Anterior cingulate cortex (tissue), 58 donors: Measurements from ENCODE around the gene EXOC6B.

Experiments used
- DNase-seq, 58 donors: peaks; one replicate each; lab custom pipeline; 2025; lab: John Stamatoyannopoulos, UW

EXOC6B gene

GRCh38 chr2:72255540-72255939 is 570.3 kb downstream of the EXOC6B start:
- no peak for DNase-seq

- no peak for DNase-seq
Observed at GRCh38 chr2:72254831-72255451, 570.9 kb downstream of the EXOC6B start.

- DNase-seq: no peak
Observed at GRCh38 chr2:72238311-72238710, 587.5 kb downstream of the EXOC6B start.

GRCh38 chr2:72237549-72237948 is 588.3 kb downstream of the EXOC6B start:
- DNase-seq: no peak

GRCh38 chr2:72236445-72237067 is 589.3 kb downstream of the EXOC6B start:
- DNase-seq: no peak

GRCh38 chr2:72235497-72236415 is 590.1 kb downstream of the EXOC6B start:
- no peak for DNase-seq

- no peak for DNase-seq
Observed at GRCh38 chr2:72233211-72233610, 592.6 kb downstream of the EXOC6B start.

- DNase-seq: no peak
Observed at GRCh38 chr2:72222829-72223564, 602.8 kb downstream of the EXOC6B start.

GRCh38 chr2:72220170-72220569 is 605.7 kb downstream of the EXOC6B start:
- no peak for DNase-seq

DNA sequence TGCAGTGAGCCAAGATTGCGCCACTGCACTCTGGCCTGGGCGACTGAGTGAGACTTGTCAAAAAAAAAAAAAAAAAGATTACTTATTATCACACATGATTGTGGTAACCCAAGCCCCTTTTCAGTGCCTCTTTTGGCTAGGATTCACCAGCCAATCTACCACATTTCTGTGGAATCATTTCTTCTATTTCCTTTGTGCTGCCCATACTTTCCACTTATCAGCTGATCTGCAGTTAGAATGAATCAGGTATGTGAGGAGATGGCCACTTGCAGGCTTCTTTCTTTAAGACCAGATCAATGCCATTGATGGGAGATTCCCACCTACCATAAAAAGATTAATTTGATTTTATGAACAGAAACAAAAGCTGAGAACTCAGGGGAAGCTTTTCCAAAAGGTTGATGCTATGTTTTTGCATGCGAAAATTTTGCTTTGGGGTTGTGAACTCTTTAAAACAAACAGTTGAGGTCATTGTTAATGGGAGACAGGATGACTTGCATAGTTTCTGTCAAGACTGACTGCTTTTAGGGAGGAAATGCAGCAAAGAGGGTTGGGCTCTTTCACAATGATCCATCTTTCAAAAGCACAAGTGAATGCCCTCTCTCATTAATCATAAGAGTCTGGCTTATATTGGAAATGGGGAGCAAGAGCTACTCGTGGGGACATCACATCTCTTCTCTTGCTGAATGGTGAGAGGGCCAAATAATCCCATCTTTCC is 611.2 kb downstream of the EXOC6B start:
- no peak for DNase-seq

DNA sequence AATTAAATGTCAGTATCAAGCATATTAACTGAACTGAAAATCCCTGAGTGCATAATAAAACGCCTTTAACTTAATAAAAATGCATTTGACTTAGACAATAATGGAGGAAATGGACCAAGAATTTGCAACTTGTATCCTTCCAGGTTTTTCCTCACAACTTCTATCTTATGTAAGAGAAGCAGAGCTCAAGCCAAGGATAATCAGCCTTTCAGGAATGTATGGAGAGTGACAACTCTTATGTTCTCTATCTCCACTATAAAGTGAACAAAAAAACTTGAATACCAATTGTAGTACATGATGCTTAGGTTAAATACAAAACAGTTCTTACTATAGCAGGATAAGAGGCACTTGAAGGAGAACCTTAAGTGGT is 613.4 kb downstream of the EXOC6B start:
- no peak for DNase-seq

- no peak for DNase-seq
Observed at GRCh38 chr2:72211777-72212485, 613.9 kb downstream of the EXOC6B start.

DNA sequence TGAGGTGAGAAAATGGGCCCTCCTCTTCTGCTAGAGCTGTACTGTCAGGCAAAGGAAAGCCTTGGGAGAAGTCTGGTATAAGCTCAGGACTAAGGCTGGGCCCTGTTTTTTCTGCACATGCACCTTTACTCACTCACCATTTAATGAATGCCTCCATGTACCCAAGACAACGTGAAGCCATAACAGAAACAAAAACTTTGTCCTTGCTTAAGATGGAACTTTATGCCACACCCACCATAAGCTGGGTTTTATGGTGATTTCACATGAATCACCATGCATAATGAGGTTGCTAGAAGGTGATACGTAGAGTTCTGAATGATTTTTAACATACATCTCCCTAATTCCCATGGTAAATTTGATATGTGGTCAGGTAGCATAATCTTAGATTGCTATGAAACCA is 614.5 kb downstream of the EXOC6B start:
- DNase-seq: no peak

DNA sequence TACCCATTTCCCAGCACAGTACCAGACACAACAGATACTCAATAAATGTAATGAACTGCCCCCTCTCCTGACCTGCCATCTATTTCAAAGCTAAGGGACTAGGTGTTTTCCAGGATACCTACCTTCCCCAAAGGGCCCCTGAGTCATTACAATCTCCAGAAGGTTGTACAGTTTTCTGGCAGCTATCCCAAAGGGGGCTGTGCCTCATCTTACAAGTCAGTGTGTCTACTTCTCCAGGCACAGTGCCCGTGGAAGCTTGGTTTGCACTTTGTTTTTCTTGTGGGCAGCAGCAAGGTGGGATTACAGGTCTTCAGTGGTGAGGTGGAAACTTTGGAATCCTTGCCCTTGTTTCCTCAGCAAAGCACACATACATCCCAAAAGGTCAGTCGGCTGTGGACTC is 615.4 kb downstream of the EXOC6B start:
- no peak for DNase-seq

DNA sequence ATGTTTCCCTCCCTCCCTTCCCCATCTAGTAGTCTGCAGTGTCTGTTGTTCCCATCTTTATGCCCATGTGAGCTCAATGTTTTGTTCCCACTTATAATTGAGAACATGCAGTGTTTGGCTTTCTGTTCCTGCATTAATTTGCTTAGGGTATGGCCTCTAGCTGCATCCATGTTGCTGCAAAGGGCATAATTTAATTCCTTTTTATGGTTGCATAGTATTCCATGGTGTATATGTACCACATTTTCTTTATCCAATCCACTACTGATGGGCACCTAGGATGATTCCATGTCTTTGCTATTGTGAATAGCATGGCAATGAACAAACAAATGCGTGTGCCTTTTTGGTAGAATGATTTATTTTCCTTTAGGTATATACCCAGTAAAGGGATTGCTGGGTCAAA is 617.6 kb downstream of the EXOC6B start:
- DNase-seq: no peak

- DNase-seq: no peak
Observed at GRCh38 chr2:72207334-72207733, 618.5 kb downstream of the EXOC6B start.

- no peak for DNase-seq
Observed at GRCh38 chr2:72205504-72205881, 620.3 kb downstream of the EXOC6B start.

DNA sequence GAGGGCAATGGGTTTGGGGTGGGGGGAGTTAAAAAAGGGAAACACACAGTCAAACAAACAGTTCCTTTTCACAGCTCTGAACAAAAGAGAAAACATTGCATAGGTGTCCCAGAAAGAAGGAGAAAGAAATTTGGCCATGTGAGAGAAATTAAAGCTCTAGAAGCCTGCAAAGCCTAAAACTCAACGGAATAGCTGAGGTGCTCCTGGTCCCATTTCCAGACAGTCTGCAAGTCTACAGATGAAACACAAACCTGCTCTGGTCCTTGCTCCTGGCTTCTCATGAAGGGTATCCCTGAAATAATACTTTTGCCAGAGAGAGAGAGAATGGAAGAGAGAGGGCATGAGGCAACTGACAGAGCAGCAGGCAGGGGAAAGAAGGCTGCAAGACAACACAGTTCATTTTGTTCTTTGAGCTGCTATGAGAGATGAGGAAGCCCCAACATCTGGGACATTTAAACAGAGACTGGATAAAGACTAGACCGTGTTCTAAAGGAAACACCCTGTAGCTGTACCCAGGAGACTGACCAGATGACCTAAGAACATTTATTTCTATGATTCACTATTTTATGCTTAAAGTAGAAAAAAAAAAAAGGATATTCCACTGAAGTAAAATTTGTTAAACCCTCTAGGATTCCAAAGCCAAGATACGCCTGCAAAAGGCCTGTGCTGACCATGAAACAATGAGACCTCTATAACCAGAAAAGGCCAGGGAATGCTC is 620.9 kb downstream of the EXOC6B start:
- DNase-seq: no peak
